Astrocyte (in vitro differentiated cells and primary cell): ENCODE measurements around the gene EXOC6.

Experiments used
- CTCF ChIP-seq: IDR thresholded peaks from 2 replicates; pipeline ENCODE4 v1.5.1; 2011; ENCODE audit warnings: low read depth, mild to moderate bottlenecking, inconsistent platforms, low read length, moderate library complexity; ENCODE audit not compliant: insufficient read depth
- EZH2 ChIP-seq: IDR thresholded peaks from 2 replicates; pipeline ENCODE4 v1.6.1; 2012; ENCODE audit warnings: mild to moderate bottlenecking, low read length, inconsistent platforms; ENCODE audit not compliant: insufficient read depth

DNA sequence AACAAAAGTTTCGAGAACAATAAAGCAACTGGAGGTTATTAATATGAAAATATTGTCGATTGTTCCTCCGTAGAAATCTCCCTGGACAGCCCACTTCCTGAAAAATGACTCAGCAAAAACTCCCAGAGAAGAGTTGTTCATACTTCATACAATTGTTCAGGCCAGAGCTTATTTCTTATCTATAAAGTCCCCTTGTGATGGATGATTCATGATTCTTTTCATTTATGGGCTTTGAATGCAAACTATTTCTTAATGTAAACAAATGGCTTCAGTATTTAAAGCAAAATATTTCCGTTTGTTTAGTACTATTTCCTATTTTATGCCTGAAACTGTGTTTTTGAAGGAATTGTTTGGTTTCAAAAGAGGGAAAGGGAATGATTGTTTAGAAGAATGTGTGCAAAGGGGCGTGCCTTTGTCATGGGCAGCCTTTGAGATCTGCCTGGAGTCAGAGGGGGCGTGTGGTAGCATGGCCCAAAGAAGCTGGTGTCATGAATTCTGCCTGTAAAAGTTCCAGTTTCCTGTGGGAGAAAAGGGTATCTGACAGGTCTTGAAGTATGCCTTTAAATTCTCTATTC lies 26.2 kb upstream of the EXOC6 start:
- TF ChIP-seq CTCF = no peak
- no peak for TF ChIP-seq EZH2
